ENCODE data around the gene RXRA. TPM values are rescaled to one million over a fixed set of nuclear protein-coding genes. Genes with fewer than 3 reads are reported as not detected.

Gene RXRA
- total and polyA plus RNA-seq, 2 donors (not counting 3 experiments of a cell fraction or from before 2014, with no cell fraction given): 15.4 to 37.4 TPM

DNA sequence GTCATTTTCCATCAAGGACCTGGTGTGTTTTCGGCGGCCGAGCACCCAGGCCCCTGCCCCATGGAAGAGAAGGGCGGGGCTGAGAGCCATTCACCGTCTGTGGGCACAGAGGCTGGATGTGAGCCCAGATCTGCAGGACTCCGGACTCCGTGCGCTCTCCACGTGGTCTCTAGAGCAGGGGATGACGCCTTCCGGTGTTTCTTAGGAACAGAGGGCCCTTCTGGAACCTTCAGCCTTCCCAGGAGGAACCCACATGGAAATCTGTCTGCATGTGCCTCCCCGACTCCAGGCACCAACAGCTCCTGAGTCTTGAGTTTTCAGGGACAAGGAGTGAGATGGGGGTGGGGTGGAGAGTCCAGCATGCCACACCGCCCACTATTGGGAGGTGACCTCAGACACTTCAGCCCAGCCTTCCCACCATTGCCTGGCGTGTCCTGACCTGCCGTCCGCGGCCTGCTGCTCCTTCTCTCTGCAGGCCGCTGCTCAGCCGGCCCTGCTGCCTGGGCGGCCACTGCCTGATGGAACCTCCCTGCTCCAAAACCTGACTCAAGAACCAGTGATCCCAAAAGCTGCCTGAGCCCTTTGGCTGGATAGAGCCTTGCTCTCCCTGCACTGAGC is 2.4 kb upstream of the RXRA start:
- TF ChIP-seq EZH2 (IDR thresholded peaks at IDR 0.05; ENCODE audit: borderline replicate concordance, low read depth, low read length, severe bottlenecking): no peak
- TF ChIP-seq, protein P1, sequence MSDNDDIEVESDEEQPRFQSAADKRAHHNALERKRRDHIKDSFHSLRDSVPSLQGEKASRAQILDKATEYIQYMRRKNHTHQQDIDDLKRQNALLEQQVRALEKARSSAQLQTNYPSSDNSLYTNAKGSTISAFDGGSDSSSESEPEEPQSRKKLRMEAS (IDR thresholded peaks at IDR 0.05; ENCODE audit: insufficient read depth, insufficient read length): peak; percentile 17
- H3K36me3 ChIP-seq (ENCODE audit: control insufficient read depth in 2 of 2, extremely low read depth in 1 of 2, insufficient read depth in 2 of 2, low read length in 2 of 2): no peaks in the 10 kb centered on the region
- peaks cover 20% of the 10 kb centered on the region for H3K79me2 ChIP-seq (ENCODE audit: control insufficient read depth, insufficient read depth, low read length)
- FAIRE-seq (no peak), DNase-seq (ENCODE audit: low read depth, low spot score) (no peak)
- peaks cover 17% of the 10 kb centered on the region for H3K4me1 ChIP-seq (ENCODE audit: control insufficient read depth, extremely low read depth, insufficient read depth, low read length)
- H3K27me3 ChIP-seq (ENCODE audit: control insufficient read depth in 2 of 2, insufficient read depth in 2 of 2, low read length in 2 of 2): no peaks in the 10 kb centered on the region
- H3K4me3 ChIP-seq (replicated peaks in 1 of 3; ENCODE audit: insufficient read depth in 1 of 3, low read depth in 1 of 3, low read length in 3 of 3): no peak overlapping the region
- ChIA-PET CTCF (no interaction called here), POLR2A (no interaction called here)
- BruUV-seq (replicated peaks): no TSS peak
- no peaks in the 10 kb centered on the region for H4K20me1 ChIP-seq (replicated peaks; ENCODE audit: control insufficient read depth, extremely low read depth, insufficient read depth, low read length)
- H3K27ac ChIP-seq (ENCODE audit: insufficient read depth, low read depth, low read length): no peak overlapping the region
- intact Hi-C loops (cut with micrococcal nuclease): loop anchor here (5.0 kb wide), 1 partner anchor 318 kb away; the partner anchor contains the start of gene COL5A1
- no peak overlapping the region for H3K4me2 ChIP-seq (ENCODE audit: insufficient read depth, low read length)
- dilution Hi-C loops (cut with MboI; ENCODE audit: extremely low pct_ligation_motif_present, low sequenced_read_pairs): no loop called here
- no peak overlapping the region for H3K9ac ChIP-seq (replicated peaks; ENCODE audit: extremely low read depth, insufficient read depth, low read length)
- H3K9me3 ChIP-seq (replicated peaks; ENCODE audit: control insufficient read depth, insufficient read depth, low read length): no peaks in the 10 kb centered on the region
- H3K9me1 ChIP-seq (replicated peaks; ENCODE audit: control insufficient read depth, extremely low read depth, insufficient read depth, low read length): no peaks in the 10 kb centered on the region
- no peak overlapping the region for H2AFZ ChIP-seq (ENCODE audit: low read depth, low read length)

DNA sequence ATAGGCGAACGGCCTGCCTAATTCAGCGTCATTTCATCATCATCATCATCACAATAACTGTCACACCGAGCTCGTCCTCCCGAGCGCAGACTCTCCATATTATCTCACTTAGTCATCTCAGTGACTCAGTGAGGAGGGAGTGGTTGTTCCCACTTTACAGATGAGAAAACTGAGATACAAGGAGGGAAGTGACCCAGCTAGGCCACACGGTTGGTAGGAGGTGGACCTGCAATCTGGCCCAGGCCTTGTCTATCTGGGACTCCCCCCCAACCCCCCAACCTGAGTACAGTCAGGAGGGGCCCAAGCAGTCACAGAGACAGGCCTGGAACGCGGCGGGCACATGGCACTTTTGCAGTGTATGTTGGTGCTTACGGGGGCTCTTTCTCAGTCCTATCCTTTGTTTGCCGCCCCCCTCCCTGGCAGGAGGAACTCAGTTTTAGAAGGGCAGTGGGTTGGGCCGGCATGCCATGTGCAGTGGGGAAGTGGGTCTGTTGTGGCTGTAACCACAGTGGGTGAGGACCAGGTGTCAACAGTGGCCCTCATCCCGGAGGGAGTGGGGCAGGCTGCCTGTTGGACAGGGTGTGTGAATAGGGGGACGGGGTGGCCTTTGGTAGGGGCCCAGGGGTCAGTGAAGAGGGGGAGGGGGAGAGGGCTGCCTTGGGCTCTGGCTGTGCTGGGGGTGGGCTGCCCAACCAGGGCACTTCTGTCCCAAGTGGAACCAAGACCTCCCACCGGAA is 1.7 kb upstream of the RXRA start:
- peaks cover 21% of the 10 kb centered on the region for H3K4me1 ChIP-seq (ENCODE audit: control insufficient read depth, extremely low read depth, insufficient read depth, low read length)
- dilution Hi-C loops (cut with MboI; ENCODE audit: extremely low pct_ligation_motif_present, low sequenced_read_pairs) (no loop called here), intact Hi-C loops (cut with micrococcal nuclease) (loop anchor here (1.0 to 5.0 kb wide), 3 partner anchors 119 to 318 kb away; partner anchors contain the start of genes COL5A1 and RNU6ATAC)
- no peak overlapping the region for H3K9ac ChIP-seq (replicated peaks; ENCODE audit: extremely low read depth, insufficient read depth, low read length)
- FAIRE-seq (no peak), DNase-seq (ENCODE audit: low read depth, low spot score) (no peak)
- no peaks in the 10 kb centered on the region for H3K27me3 ChIP-seq (ENCODE audit: control insufficient read depth in 2 of 2, insufficient read depth in 2 of 2, low read length in 2 of 2)
- H2AFZ ChIP-seq (ENCODE audit: low read depth, low read length): no peak overlapping the region
- no peak overlapping the region for H3K4me2 ChIP-seq (ENCODE audit: insufficient read depth, low read length)
- H3K9me1 ChIP-seq (replicated peaks; ENCODE audit: control insufficient read depth, extremely low read depth, insufficient read depth, low read length): no peaks in the 10 kb centered on the region
- H3K36me3 ChIP-seq (ENCODE audit: control insufficient read depth in 2 of 2, extremely low read depth in 1 of 2, insufficient read depth in 2 of 2, low read length in 2 of 2): no peaks in the 10 kb centered on the region
- no peaks in the 10 kb centered on the region for H3K9me3 ChIP-seq (replicated peaks; ENCODE audit: control insufficient read depth, insufficient read depth, low read length)
- ChIA-PET POLR2A (no interaction called here), CTCF (interaction anchor here (1.3 kb wide), 1 partner anchor 118 kb away, joined by 3 read pairs; no protein-coding TSS in a partner anchor)
- BruUV-seq (replicated peaks): no TSS peak
- no peak overlapping the region for H3K27ac ChIP-seq (ENCODE audit: insufficient read depth, low read depth, low read length)
- no peak overlapping the region for H3K4me3 ChIP-seq (replicated peaks in 1 of 3; ENCODE audit: insufficient read depth in 1 of 3, low read depth in 1 of 3, low read length in 3 of 3)
- peaks cover 27% of the 10 kb centered on the region for H3K79me2 ChIP-seq (ENCODE audit: control insufficient read depth, insufficient read depth, low read length)
- TF ChIP-seq JUN (IDR thresholded peaks at IDR 0.05; ENCODE audit: borderline replicate concordance, insufficient read depth, insufficient read length, low read depth) (no peak), FOS (IDR thresholded peaks at IDR 0.05; ENCODE audit: borderline replicate concordance, insufficient read depth, low read length) (no peak), POLR2AphosphoS5 (IDR thresholded peaks at IDR 0.05; ENCODE audit: insufficient read depth, low read depth, low read length) (no peak), MYC (IDR thresholded peaks at IDR 0.05; ENCODE audit: low read depth, low read length) (no peak), EZH2 (IDR thresholded peaks at IDR 0.05; ENCODE audit: borderline replicate concordance, low read depth, low read length, severe bottlenecking) (no peak), GATA2 (IDR thresholded peaks at IDR 0.05; ENCODE audit: insufficient read depth, insufficient read length, low read depth, low read length) (no peak)
- TF ChIP-seq, protein P1 (IDR thresholded peaks at IDR 0.05; ENCODE audit: insufficient read depth, insufficient read length): no peak
- TF ChIP-seq, protein P2, sequence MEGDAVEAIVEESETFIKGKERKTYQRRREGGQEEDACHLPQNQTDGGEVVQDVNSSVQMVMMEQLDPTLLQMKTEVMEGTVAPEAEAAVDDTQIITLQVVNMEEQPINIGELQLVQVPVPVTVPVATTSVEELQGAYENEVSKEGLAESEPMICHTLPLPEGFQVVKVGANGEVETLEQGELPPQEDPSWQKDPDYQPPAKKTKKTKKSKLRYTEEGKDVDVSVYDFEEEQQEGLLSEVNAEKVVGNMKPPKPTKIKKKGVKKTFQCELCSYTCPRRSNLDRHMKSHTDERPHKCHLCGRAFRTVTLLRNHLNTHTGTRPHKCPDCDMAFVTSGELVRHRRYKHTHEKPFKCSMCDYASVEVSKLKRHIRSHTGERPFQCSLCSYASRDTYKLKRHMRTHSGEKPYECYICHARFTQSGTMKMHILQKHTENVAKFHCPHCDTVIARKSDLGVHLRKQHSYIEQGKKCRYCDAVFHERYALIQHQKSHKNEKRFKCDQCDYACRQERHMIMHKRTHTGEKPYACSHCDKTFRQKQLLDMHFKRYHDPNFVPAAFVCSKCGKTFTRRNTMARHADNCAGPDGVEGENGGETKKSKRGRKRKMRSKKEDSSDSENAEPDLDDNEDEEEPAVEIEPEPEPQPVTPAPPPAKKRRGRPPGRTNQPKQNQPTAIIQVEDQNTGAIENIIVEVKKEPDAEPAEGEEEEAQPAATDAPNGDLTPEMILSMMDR (IDR thresholded peaks at IDR 0.05; ENCODE audit: extremely low read depth in 1 of 2, insufficient read depth in 1 of 2, low read depth in 1 of 2, low read length in 2 of 2): no peak
- no peaks in the 10 kb centered on the region for H4K20me1 ChIP-seq (replicated peaks; ENCODE audit: control insufficient read depth, extremely low read depth, insufficient read depth, low read length)

Measured in endothelial cell of umbilical vein (primary cell).